Measurements from ENCODE around the gene RBMS1.

Gene RBMS1

GRCh38 chr2:160232905-160233475 lies 260.6 kb downstream of the RBMS1 start:
- DNase-seq (ENCODE audit: low read depth in 2 of 3, low spot score in 2 of 3) = no peak

GRCh38 chr2:160229591-160229990 lies 264.0 kb downstream of the RBMS1 start:
- no peak for DNase-seq (ENCODE audit: low read depth in 2 of 3, low spot score in 2 of 3)

- DNase-seq (ENCODE audit: low read depth in 2 of 3, low spot score in 2 of 3) = no peak
These were observed 265.3 kb downstream of the RBMS1 start for GRCh38 chr2:160228141-160228917.

DNA sequence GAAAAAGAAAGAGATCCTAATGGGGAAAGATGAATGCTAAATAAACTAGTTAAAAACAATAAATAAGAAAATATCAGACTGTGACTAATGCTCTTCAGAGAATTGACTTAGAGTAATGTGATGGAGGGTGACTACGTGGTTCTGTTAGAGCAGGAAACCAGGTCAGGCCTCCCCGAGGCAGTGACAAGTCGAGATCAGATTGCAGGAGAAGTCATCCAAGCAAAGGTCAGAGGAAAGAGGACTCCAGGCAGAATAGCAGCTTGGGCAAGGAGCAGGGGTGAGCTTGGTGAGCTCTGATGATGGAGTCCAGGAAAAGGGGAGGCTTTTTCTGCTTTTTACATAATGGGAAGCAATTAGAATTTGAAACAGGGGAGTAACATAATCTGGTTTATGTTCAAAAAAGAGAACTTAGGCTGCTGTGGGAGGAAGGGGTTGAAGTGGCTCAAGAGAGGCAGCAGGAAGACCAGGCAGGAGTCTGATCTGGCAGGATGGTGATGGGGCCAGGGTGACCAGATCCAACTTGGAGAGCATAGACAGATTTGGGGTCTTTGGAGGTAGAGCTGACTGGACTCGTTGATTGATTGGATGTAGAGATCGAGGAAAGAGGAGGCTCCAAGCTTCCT lies 266.2 kb downstream of the RBMS1 start:
- no peak for DNase-seq (ENCODE audit: low read depth in 2 of 3, low spot score in 2 of 3)

DNA sequence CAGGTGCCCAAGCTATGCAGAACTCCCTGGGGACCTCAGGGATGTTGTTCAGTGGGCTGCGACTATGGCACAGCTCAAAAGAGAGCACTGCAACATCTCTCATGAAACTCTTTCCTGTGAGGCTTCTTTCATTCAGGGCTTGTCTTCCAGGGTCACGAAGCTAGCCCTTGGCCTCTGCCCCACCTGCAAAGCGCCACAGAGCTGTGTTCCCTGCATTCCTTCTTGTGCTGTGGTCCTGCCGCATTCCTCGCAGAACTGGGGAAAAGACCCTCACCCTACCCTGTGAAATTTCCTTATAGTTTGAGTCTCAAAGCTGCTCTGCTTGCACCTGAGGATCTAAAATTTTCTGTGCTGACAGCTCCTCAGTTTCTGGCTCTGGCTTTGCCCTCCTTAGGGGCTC lies 267.2 kb downstream of the RBMS1 start:
- no peak for DNase-seq (ENCODE audit: low read depth in 2 of 3, low spot score in 2 of 3)

DNA sequence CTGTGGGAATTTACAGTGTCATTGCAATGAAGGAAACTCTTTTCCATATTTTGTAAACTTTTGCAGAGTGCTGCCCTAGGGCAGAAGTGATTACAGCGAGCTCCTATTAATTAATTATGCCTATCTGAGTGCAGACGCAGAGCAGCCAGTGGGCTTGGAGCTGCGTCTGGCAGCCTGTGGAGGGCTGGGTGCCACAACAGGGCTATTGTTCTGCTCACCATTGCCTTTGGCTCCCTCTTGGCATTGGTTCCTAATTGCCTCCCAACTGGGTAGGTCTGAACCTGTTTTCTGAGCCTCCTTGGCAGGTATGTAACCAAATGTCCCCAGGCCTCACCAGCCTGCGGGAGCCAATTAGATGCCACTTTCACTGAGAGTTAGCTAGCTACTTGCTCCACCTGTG lies 267.9 kb downstream of the RBMS1 start:
- DNase-seq (ENCODE audit: low read depth in 2 of 3, low spot score in 2 of 3) = no peak

- DNase-seq (ENCODE audit: low read depth in 2 of 3, low spot score in 2 of 3) = no peak
These were observed 269.1 kb downstream of the RBMS1 start for GRCh38 chr2:160224507-160224906.

DNA sequence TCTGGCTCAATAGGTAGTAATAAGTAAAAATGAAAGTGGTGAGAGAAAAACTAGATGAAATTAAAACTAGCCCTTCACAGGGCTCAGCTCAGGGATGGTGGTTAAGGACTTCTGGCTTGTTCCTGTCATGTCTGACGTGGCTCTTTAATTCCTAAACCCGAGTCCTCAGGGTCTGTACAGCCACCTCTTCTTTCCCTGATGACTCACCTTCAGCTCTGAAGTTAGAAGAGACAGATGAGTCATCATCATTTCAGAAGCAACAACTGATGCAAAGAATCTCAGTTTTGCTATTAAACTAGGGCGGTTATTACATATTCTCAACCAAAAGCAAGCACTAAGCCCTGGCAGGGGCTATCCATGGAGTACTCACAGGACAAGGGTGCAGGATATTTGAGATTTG lies 269.5 kb downstream of the RBMS1 start:
- no peak for DNase-seq (ENCODE audit: low read depth in 2 of 3, low spot score in 2 of 3)

DNA sequence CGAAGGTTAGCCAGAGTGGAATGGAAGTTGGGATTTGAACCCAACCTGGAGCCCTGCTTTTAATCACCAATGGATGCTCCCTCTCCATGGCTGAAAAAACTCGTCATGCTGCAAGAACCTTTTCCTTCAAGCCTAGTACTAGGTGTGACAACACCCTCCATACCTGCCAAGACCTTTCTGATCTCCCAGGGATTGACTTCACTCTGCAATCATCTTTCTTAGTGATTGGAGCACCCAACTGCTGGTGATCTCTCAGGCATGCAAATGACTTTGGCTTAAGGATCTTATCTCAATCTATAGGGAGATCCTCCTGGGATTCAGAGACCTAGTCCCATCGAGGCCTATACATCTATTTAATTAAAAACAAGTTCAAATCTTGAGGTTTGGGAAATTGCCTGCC lies 270.0 kb downstream of the RBMS1 start:
- no peak for DNase-seq (ENCODE audit: low read depth in 2 of 3, low spot score in 2 of 3)

DNA sequence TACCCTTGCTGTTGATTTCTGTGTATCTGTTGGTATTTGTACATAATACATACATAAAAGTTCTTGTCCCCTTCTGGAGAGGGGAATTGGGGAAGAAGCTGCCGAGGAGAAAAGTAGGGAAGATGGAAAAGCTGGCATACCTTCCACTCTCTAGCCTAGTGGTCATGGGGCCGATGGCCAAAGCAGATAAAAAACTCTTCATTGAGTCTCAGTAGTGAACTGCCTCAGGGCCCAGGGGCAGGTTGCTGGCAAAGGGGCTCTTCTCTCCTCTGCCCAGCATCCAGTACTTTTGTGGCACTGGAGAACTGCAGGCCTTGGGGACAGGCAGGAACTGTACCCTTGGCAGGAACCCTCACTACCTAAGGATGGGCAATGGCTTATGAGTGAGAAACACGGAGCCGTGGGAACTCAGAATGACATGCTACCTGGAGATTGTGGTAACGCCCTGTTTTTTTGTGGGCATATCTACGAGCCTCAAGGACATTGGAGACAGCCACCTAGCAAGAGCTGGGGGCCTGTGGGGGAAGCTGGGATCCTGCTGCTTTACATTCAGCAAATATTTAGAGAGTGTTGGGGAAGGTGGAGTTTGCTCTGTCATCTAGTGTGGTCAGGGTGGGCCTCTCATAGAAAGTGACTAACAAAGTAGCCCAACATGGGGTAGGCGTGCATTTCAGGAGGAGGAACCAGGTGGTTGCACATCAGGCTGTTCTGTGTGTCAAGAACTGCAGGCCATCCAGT lies 270.9 kb downstream of the RBMS1 start:
- DNase-seq (ENCODE audit: low read depth in 2 of 3, low spot score in 2 of 3) = no peak
